HCT116 (cell line): ENCODE data around the gene RNF121. TPM values are rescaled to one million over a fixed set of nuclear protein-coding genes. Genes with fewer than 3 reads are reported as not detected.
A peak's percentile ranks its signal among the peaks of the same experiment; 100 is the strongest.

Experiments
- ATAC-seq: fragments of 200-7000 bp; cut with Tn5 transposase; 2 replicates; pipeline ENCODE4 v1.9.1; 2020; ENCODE audit warnings: mild to moderate bottlenecking, moderate library complexity
- BruUV-seq: library from RNA; stranded (reverse); fragments of 400-500 nt; replicated peaks from 2 replicates; lab custom pipeline; 2021; lab: Mats Ljungman, UMichigan
- CTCF ChIA-PET: fragments of 300-600 bp; sonication (Branson Sonifier 250); formaldehyde crosslinking; loops from one replicate; lab custom pipeline; 2021; ENCODE audit warnings: antibody characterized with exemption; lab: Charles Lee
- POLR2A ChIA-PET: fragments of 300-600, 350-600 bp; sonication (Branson Sonifier 250); formaldehyde crosslinking; loops from one replicate; lab custom pipeline; 2021; ENCODE audit warnings: antibody characterized with exemption; lab: Charles Lee
- RAD21 ChIA-PET, 2 experiments: fragments of 300-600 bp; sonication (Branson Sonifier 250); formaldehyde crosslinking; loops; one replicate each; lab custom pipeline; 2023; ENCODE audit warnings: low total read pairs in 2 of 2; ENCODE audit not compliant: uncharacterized antibody in 2 of 2, unreplicated experiment in 2 of 2, low non-redundant PET in 1 of 2; lab: Charles Lee
- DNase-seq: peaks from one replicate; pipeline ENCODE4 v3.0.0-alpha.2; 2010; ENCODE audit warnings: low read depth, low spot score
- H2AFZ ChIP-seq: fragments of 200-600 bp; shearing (Covaris generic), sonication (generic); 2 replicates; pipeline ENCODE4 v1.6.1; 2017; ENCODE audit warnings: low read depth, mixed run types, mixed read lengths, antibody characterized with exemption, low read length; ENCODE audit not compliant: poor library complexity, severe bottlenecking
- H3K27ac ChIP-seq: 2 replicates; pipeline ENCODE4 v1.5.1; 2012; ENCODE audit warnings: low read depth, low read length
- H3K27me3 ChIP-seq: fragments of 200-600 bp; sonication (generic); 2 replicates; pipeline ENCODE4 v1.6.1; 2016; ENCODE audit warnings: mixed run types, low read length, mixed read lengths; ENCODE audit not compliant: insufficient read depth
- H3K36me3 ChIP-seq, 2 experiments: fragments of 200-500 bp in 1 of 2; fragments of 200-600 bp in 1 of 2; sonication (Bioruptor generic) in 1 of 2; sonication (generic) in 1 of 2; 2 replicates each; pipeline versions ENCODE4 v1.5.1 to v1.6.1; 2014 to 2016; ENCODE audit warnings: low read length in 2 of 2, inconsistent platforms in 1 of 2, mixed read lengths in 1 of 2, mixed run types in 1 of 2; ENCODE audit not compliant: insufficient read depth in 2 of 2, control insufficient read depth in 1 of 2
- H3K4me1 ChIP-seq, 2 experiments: fragments of 200-600 bp in 1 of 2; sonication (generic) in 1 of 2; 2 replicates each; pipeline versions ENCODE4 v1.5.1 to v1.6.1; 2012 to 2017; ENCODE audit warnings: low read length in 2 of 2, inconsistent platforms in 1 of 2, mild to moderate bottlenecking in 1 of 2, mixed read lengths in 1 of 2, mixed run types in 1 of 2, moderate library complexity in 1 of 2; ENCODE audit not compliant: insufficient read depth in 2 of 2, control insufficient read depth in 1 of 2
- H3K4me2 ChIP-seq: fragments of 200-600 bp; sonication (generic); 2 replicates; pipeline ENCODE4 v1.6.1; 2017; ENCODE audit warnings: mixed run types, low read length, mixed read lengths
- H3K4me3 ChIP-seq, 2 experiments: fragments of 200-600 bp in 1 of 2; sonication (generic) in 1 of 2; replicated peaks in 1 of 2; 2 replicates each; pipeline ENCODE4 v1.5.1; 2011 to 2016; ENCODE audit warnings: low read length in 2 of 2, control low read depth in 1 of 2, low read depth in 1 of 2, mild to moderate bottlenecking in 1 of 2, mixed read lengths in 1 of 2, mixed run types in 1 of 2
- H3K79me2 ChIP-seq: fragments of 200-600 bp; sonication (generic); 2 replicates; pipeline ENCODE4 v1.6.1; 2017; ENCODE audit warnings: mild to moderate bottlenecking, mixed run types, low read length, moderate library complexity, mixed read lengths; ENCODE audit not compliant: insufficient read depth
- H3K9ac ChIP-seq: fragments of 200-600 bp; sonication (generic); 2 replicates; pipeline ENCODE4 v1.6.1; 2016; ENCODE audit warnings: low read length, mixed read lengths
- H3K9me2 ChIP-seq: fragments of 200-600 bp; sonication (generic), shearing (Covaris generic); 2 replicates; pipeline ENCODE4 v1.6.1; 2017; ENCODE audit warnings: mixed run types, mild to moderate bottlenecking, moderate library complexity; ENCODE audit not compliant: insufficient read depth
- H3K9me3 ChIP-seq, 2 experiments: fragments of 200-500 bp in 1 of 2; fragments of 200-600 bp in 1 of 2; sonication (Bioruptor generic) in 1 of 2; sonication (generic) in 1 of 2; 2 replicates each; pipeline ENCODE4 v1.6.1; 2014 to 2017; ENCODE audit warnings: low read length in 2 of 2, mixed read lengths in 2 of 2, inconsistent platforms in 1 of 2, low read depth in 1 of 2, mild to moderate bottlenecking in 1 of 2, mixed run types in 1 of 2, moderate library complexity in 1 of 2; ENCODE audit not compliant: control insufficient read depth in 1 of 2, insufficient read depth in 1 of 2
- H4K20me1 ChIP-seq: fragments of 200-600 bp; sonication (generic), shearing (Covaris generic); 2 replicates; pipeline ENCODE4 v1.6.1; 2017; ENCODE audit warnings: mixed run types, mild to moderate bottlenecking, moderate library complexity; ENCODE audit not compliant: insufficient read depth
- ATF3 ChIP-seq: IDR thresholded peaks from 2 replicates; pipeline ENCODE4 v1.6.1; 2012
- CTCF ChIP-seq, 3 experiments: fragments of 200-600 bp in 1 of 3; sonication (generic) in 1 of 3; IDR thresholded peaks in 2 of 3; conservative IDR thresholded peaks in 1 of 3; 2 replicates each; pipeline ENCODE4 v1.5.1; 2012 to 2017; ENCODE audit warnings: low read depth in 2 of 3, low read length in 2 of 3, antibody characterized with exemption in 1 of 3, borderline replicate concordance in 1 of 3, control low read depth in 1 of 3, mild to moderate bottlenecking in 1 of 3, mixed read lengths in 1 of 3, mixed run types in 1 of 3, moderate library complexity in 1 of 3; ENCODE audit not compliant: insufficient read depth in 1 of 3
- EGR1 ChIP-seq: IDR thresholded peaks from 2 replicates; pipeline ENCODE4 v1.6.1; 2012; ENCODE audit warnings: low read depth
- ELF1 ChIP-seq: IDR thresholded peaks from 2 replicates; pipeline ENCODE4 v1.6.1; 2012; ENCODE audit warnings: low read depth, borderline replicate concordance
- JUND ChIP-seq: IDR thresholded peaks from 2 replicates; pipeline ENCODE4 v1.6.1; 2012
- MAX ChIP-seq: IDR thresholded peaks from 2 replicates; pipeline ENCODE4 v1.6.1; 2012
- REST ChIP-seq: IDR thresholded peaks from 2 replicates; pipeline ENCODE4 v1.6.1; 2012; ENCODE audit warnings: low read depth
- ZBTB33 ChIP-seq: IDR thresholded peaks from 2 replicates; pipeline ENCODE4 v1.6.1; 2011; ENCODE audit warnings: mild to moderate bottlenecking, low read length, moderate library complexity; ENCODE audit not compliant: insufficient replicate concordance; ENCODE audit errors: extremely low read depth
- ZFX ChIP-seq: fragments of 450-650 bp; IDR thresholded peaks from 2 replicates; pipeline ENCODE4 v1.6.1; 2017
- ZNF274 ChIP-seq: fragments of 200-500 bp; sonication (Bioruptor generic); IDR thresholded peaks from 2 replicates; pipeline ENCODE4 v1.6.1; 2014; ENCODE audit warnings: mild to moderate bottlenecking, low read depth, low read length, inconsistent platforms
- intact Hi-C: fragments of 100-400 bp; cut with micrococcal nuclease; formaldehyde crosslinking; loops from 2 replicates; pipeline ENCODE4 v1.10.0; 2022
- total RNA-seq: library from RNA; stranded (reverse); gene quantifications from one replicate; pipeline ENCODE4 v1.2.1, GENCODE V29; 2021; ENCODE audit not compliant: unreplicated experiment

The RNF121 gene
- total RNA-seq, 1 experiment from 2014 or later, result 24.5 TPM

- Histone ChIP-seq H3K36me3 (no peaks in the 10 kb centered on the region), H3K9ac (peak overlapping the region; percentile 91), H3K9me2 (no peaks in the 10 kb centered on the region), H3K4me1 (peaks cover 4 to 18% of the 10 kb centered on the region in 2 experiments), H3K9me3 (no peaks in the 10 kb centered on the region), H4K20me1 (no peaks in the 10 kb centered on the region), H3K4me3 (peak overlapping the region; percentile 83 to 89), H3K27me3 (no peaks in the 10 kb centered on the region), H3K4me2 (peak overlapping the region; percentile 92), H3K79me2 (peaks cover 68% of the 10 kb centered on the region), H2AFZ (no peak overlapping the region), H3K27ac (peak overlapping the region; percentile 73; the same call in 1 of the 2 replicates)
- TF ChIP-seq ZFX (no peak), ZBTB33 (no peak), EGR1 (no peak), JUND (no peak)
- DNase-seq, result no peak
- no TSS peak for BruUV-seq
- intact Hi-C loops, result no loop called here
- ChIA-PET RAD21 (no interaction called here), CTCF (no interaction called here), POLR2A (no interaction called here)
- no peak for ATAC-seq
These were observed 645 bp downstream of the RNF121 start for GRCh38 chr11:71929491-71929890.

- Histone ChIP-seq H2AFZ (no peak overlapping the region), H3K4me3 (peak overlapping the region in 1 of 2 experiments; percentile 89; a peak in 2 of 4 replicates), H3K4me1 (peaks cover 4 to 18% of the 10 kb centered on the region in 2 experiments), H4K20me1 (no peaks in the 10 kb centered on the region), H3K36me3 (no peaks in the 10 kb centered on the region), H3K4me2 (peak overlapping the region; percentile 92), H3K9ac (no peak overlapping the region), H3K9me3 (no peaks in the 10 kb centered on the region), H3K27me3 (no peaks in the 10 kb centered on the region), H3K27ac (no peak overlapping the region), H3K9me2 (no peaks in the 10 kb centered on the region), H3K79me2 (peaks cover 80% of the 10 kb centered on the region)
- CTCF ChIA-PET, result no interaction called here
- ATAC-seq, result no peak
- DNase-seq, result no peak
- RAD21 ChIA-PET, result no interaction called here
- intact Hi-C loops, result no loop called here
- POLR2A ChIA-PET, result no interaction called here
- no TSS peak for BruUV-seq
- TF ChIP-seq ATF3 (no peak), REST (no peak), CTCF (IDR thresholded peaks at IDR 0.05 in 2 of 3, conservative IDR thresholded peaks at IDR 0.05 in 1 of 3; ENCODE audit: borderline replicate concordance in 1 of 3, insufficient read depth in 1 of 3, low read depth in 2 of 3, low read length in 2 of 3) (no peak), MAX (no peak), ZNF274 (no peak), ELF1 (no peak), ZFX (no peak), EGR1 (no peak)
These were observed 1.9 kb downstream of the RNF121 start for GRCh38 chr11:71930556-71931244.
